Measurements from ENCODE around the gene ADARB1.

The ADARB1 gene

GRCh38 chr21:45111703-45112102 is 37.3 kb downstream of the ADARB1 start:
- DNase-seq (ENCODE audit: low read depth, low spot score) = no peak
- TF ChIP-seq CTCF (IDR thresholded peaks at IDR 0.05; ENCODE audit: insufficient read depth, low read length, missing control alignments) = no peak
- H3K4me3 ChIP-seq (ENCODE audit: low read depth, low read length) = no peak overlapping the region
- ChIA-PET POLR2A (no interaction called here), CTCF (interaction anchor here (1.0 to 1.2 kb wide), 3 partner anchors 13 to 26 kb away, joined by 3 to 9 read pairs (median 3); no protein-coding TSS in a partner anchor)

- H3K4me3 ChIP-seq (ENCODE audit: low read depth, low read length) = no peak overlapping the region
- TF ChIP-seq CTCF (IDR thresholded peaks at IDR 0.05; ENCODE audit: insufficient read depth, low read length, missing control alignments) = no peak
- no peak for DNase-seq (ENCODE audit: low read depth, low spot score)
- ChIA-PET POLR2A (no interaction called here), CTCF (interaction anchor here (1.0 to 2.6 kb wide), 3 partner anchors 12 to 24 kb away, joined by 3 to 10 read pairs (median 3); no protein-coding TSS in a partner anchor)
Measured at GRCh38 chr21:45112371-45112770, 38.0 kb downstream of the ADARB1 start.

GRCh38 chr21:45113543-45113942 is 39.2 kb downstream of the ADARB1 start:
- no peak overlapping the region for H3K4me3 ChIP-seq (ENCODE audit: low read depth, low read length)
- ChIA-PET CTCF (interaction anchor here (1.0 to 8.7 kb wide), 6 partner anchors 11 to 164 kb away, joined by 3 to 65 read pairs (median 10); no protein-coding TSS in a partner anchor), POLR2A (no interaction called here)
- TF ChIP-seq CTCF (IDR thresholded peaks at IDR 0.05; ENCODE audit: insufficient read depth, low read length, missing control alignments) = no peak
- no peak for DNase-seq (ENCODE audit: low read depth, low spot score)

- H3K4me3 ChIP-seq (ENCODE audit: low read depth, low read length) = no peak overlapping the region
- no peak for TF ChIP-seq CTCF (IDR thresholded peaks at IDR 0.05; ENCODE audit: insufficient read depth, low read length, missing control alignments)
- no peak for DNase-seq (ENCODE audit: low read depth, low spot score)
- POLR2A ChIA-PET = no interaction called here
- CTCF ChIA-PET = interaction anchor here (1.0 to 8.7 kb wide), 6 partner anchors 11 to 165 kb away, joined by 3 to 65 read pairs (median 10); no protein-coding TSS in a partner anchor
Measured at GRCh38 chr21:45114072-45114471, 39.7 kb downstream of the ADARB1 start.

- POLR2A ChIA-PET = no interaction called here
- H3K4me3 ChIP-seq (ENCODE audit: low read depth, low read length) = no peak overlapping the region
- TF ChIP-seq CTCF (IDR thresholded peaks at IDR 0.05; ENCODE audit: insufficient read depth, low read length, missing control alignments) = no peak
- DNase-seq (ENCODE audit: low read depth, low spot score) = no peak
- CTCF ChIA-PET = interaction anchor here (1.0 to 8.7 kb wide), 6 partner anchors 11 to 165 kb away, joined by 3 to 65 read pairs (median 10); no protein-coding TSS in a partner anchor
Measured at GRCh38 chr21:45114475-45114874, 40.1 kb downstream of the ADARB1 start.

GRCh38 chr21:45115141-45115540 is 40.8 kb downstream of the ADARB1 start:
- no peak overlapping the region for H3K4me3 ChIP-seq (ENCODE audit: low read depth, low read length)
- ChIA-PET CTCF (interaction anchor here (1.0 to 8.7 kb wide), 7 partner anchors 10 to 166 kb away, joined by 3 to 65 read pairs (median 9); no protein-coding TSS in a partner anchor), POLR2A (no interaction called here)
- no peak for TF ChIP-seq CTCF (IDR thresholded peaks at IDR 0.05; ENCODE audit: insufficient read depth, low read length, missing control alignments)
- DNase-seq (ENCODE audit: low read depth, low spot score) = no peak
